GM18507 (cell line): Measurements from ENCODE around the gene ZNF439.
A peak's percentile ranks its signal among the peaks of the same experiment; 100 is the strongest.
"Not testable (repeated sequence)": the region's sequence is repeated elsewhere in the genome, so short reads cannot be mapped to it uniquely, and the experiment has no call there.

ENCODE experiments used
- DNase-seq: peaks from one replicate; pipeline ENCODE4 v3.0.0; 2011; ENCODE audit warnings: low read depth; ENCODE audit not compliant: insufficient read length; ENCODE audit errors: extremely low spot score
- FAIRE-seq: peaks from 2 replicates; lab custom pipeline; 2011; peaks lifted over from hg19 to GRCh38; lab: Jason Lieb, UNC

Gene ZNF439

GRCh38 chr19:11861301-11861700 lies 12.8 kb downstream of the ZNF439 start:
- FAIRE-seq = no peak
- DNase-seq = no peak

GRCh38 chr19:11867766-11868165 lies 19.2 kb downstream of the ZNF439 start:
- FAIRE-seq, DNase-seq: not testable (repeated sequence)

GRCh38 chr19:11868188-11868587 lies 19.7 kb downstream of the ZNF439 start:
- DNase-seq (no peak), FAIRE-seq (no peak)

- DNase-seq (no peak), FAIRE-seq (no peak)
Measured at GRCh38 chr19:11872624-11873023, 24.1 kb downstream of the ZNF439 start.

GRCh38 chr19:11873762-11874161 lies 25.2 kb downstream of the ZNF439 start:
- DNase-seq = no peak
- FAIRE-seq = no peak

GRCh38 chr19:11879687-11880266 lies 31.3 kb downstream of the ZNF439 start:
- DNase-seq, FAIRE-seq: not testable (repeated sequence)

- FAIRE-seq (no peak), DNase-seq (no peak)
Measured at GRCh38 chr19:11880598-11880997, 32.1 kb downstream of the ZNF439 start.

GRCh38 chr19:11881151-11881800 lies 32.8 kb downstream of the ZNF439 start:
- DNase-seq (no peak), FAIRE-seq (peak; percentile 53)

- no peak for FAIRE-seq
Measured at GRCh38 chr19:11882606-11883005, 34.1 kb downstream of the ZNF439 start.

GRCh38 chr19:11887234-11887610 lies 38.7 kb downstream of the ZNF439 start:
- no peak for DNase-seq
- no peak for FAIRE-seq

More at GRCh38 chr19:11882606-11883005, 34.1 kb downstream of the ZNF439 start:
- DNase-seq = no peak

- DNase-seq (no peak), FAIRE-seq (no peak)
Measured at GRCh38 chr19:11887611-11888531, 39.3 kb downstream of the ZNF439 start, which contains the start of gene ZNF69. ZNF69 (plus strand) TSS chr19:11887782; CDS start chr19:11887924, 142 bp downstream.

- not testable (repeated sequence) for FAIRE-seq, DNase-seq
Measured at GRCh38 chr19:11889901-11890300, 41.4 kb downstream of the ZNF439 start.

GRCh38 chr19:11890634-11891033 lies 42.1 kb downstream of the ZNF439 start:
- DNase-seq (no peak), FAIRE-seq (no peak)

- DNase-seq = no peak
- no peak for FAIRE-seq
Measured at GRCh38 chr19:11894851-11895250, 46.3 kb downstream of the ZNF439 start.

GRCh38 chr19:11902228-11902627 lies 53.7 kb downstream of the ZNF439 start:
- DNase-seq (no peak), FAIRE-seq (no peak)

GRCh38 chr19:11905928-11906327 lies 57.4 kb downstream of the ZNF439 start:
- no peak for FAIRE-seq
- no peak for DNase-seq

- not testable (repeated sequence) for FAIRE-seq, DNase-seq
Measured at GRCh38 chr19:11911937-11912336, 63.4 kb downstream of the ZNF439 start.

- not testable (repeated sequence) for FAIRE-seq, DNase-seq
Measured at GRCh38 chr19:11914417-11915051, 66.0 kb downstream of the ZNF439 start.
